NB4 (cell line): ENCODE results near the gene CPEB4.

Experiments used
- DNase-seq: peaks from one replicate; pipeline ENCODE4 v3.0.0; 2010; ENCODE audit warnings: low read depth
- H3K4me3 ChIP-seq: one replicate; pipeline ENCODE4 v1.5.1; 2011; ENCODE audit warnings: mild to moderate bottlenecking, low read depth, low read length, moderate library complexity
- MYC ChIP-seq: IDR thresholded peaks from 2 replicates; pipeline ENCODE4 v1.6.1; 2011; ENCODE audit warnings: low read depth, low read length
- POLR2A ChIP-seq: IDR thresholded peaks from 2 replicates; pipeline ENCODE4 v1.6.1; 2011; ENCODE audit warnings: mild to moderate bottlenecking; ENCODE audit not compliant: insufficient read length; ENCODE audit errors: extremely low read depth
- TF ChIP-seq, protein P1 (sequence below): IDR thresholded peaks from 2 replicates; pipeline ENCODE4 v1.6.1; 2011; ENCODE audit warnings: low read depth, low read length
- TF ChIP-seq, protein P2 (sequence below): IDR thresholded peaks from one replicate; pipeline ENCODE4 v1.5.1; 2012; ENCODE audit warnings: low read depth, low read length

Gene CPEB4

DNA sequence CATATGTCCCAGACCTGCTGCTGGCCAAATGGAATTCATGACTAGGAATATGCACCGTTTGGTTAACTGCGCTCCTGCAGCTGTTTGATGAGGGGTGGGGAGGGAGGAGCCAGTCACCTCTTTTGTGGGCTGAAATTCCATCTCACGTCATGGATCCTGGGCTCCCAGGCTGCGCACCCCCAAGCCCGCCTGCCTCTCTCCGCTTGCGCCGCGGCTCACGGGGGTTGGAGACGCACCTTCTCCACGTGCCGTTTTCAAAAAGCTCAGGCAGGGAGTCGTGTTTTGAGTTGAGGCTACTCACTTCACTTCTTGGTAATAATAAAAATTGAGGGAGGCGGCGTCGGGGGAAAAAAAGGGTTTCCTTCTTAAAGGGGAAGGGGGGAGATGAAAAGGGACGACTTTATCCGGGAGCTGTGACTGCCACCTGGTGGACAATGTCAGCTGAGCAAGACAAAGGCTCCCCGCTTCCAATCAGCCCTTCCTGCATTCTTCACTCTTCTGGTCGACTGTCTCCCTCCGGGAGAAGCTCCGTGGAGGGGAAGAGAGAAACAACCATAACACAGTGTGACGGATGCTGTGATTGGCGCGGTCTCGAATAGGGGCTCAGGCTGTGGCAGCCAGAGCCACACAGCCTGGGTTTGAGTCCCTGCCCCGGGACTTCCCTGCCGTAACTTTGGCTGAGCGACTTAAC is 84.9 kb downstream of the CPEB4 start:
- no peak overlapping the region for H3K4me3 ChIP-seq
- DNase-seq, result peak; percentile 81
- TF ChIP-seq POLR2A (no peak), MYC (0 out of 2 replicates have a peak, but pooled peaks have one; percentile 17)
- TF ChIP-seq, protein P1, sequence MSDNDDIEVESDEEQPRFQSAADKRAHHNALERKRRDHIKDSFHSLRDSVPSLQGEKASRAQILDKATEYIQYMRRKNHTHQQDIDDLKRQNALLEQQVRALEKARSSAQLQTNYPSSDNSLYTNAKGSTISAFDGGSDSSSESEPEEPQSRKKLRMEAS, result 0 out of 2 replicates have a peak, but pooled peaks have one; percentile 31
- TF ChIP-seq, protein P2, sequence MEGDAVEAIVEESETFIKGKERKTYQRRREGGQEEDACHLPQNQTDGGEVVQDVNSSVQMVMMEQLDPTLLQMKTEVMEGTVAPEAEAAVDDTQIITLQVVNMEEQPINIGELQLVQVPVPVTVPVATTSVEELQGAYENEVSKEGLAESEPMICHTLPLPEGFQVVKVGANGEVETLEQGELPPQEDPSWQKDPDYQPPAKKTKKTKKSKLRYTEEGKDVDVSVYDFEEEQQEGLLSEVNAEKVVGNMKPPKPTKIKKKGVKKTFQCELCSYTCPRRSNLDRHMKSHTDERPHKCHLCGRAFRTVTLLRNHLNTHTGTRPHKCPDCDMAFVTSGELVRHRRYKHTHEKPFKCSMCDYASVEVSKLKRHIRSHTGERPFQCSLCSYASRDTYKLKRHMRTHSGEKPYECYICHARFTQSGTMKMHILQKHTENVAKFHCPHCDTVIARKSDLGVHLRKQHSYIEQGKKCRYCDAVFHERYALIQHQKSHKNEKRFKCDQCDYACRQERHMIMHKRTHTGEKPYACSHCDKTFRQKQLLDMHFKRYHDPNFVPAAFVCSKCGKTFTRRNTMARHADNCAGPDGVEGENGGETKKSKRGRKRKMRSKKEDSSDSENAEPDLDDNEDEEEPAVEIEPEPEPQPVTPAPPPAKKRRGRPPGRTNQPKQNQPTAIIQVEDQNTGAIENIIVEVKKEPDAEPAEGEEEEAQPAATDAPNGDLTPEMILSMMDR, result peak; percentile 84

DNA sequence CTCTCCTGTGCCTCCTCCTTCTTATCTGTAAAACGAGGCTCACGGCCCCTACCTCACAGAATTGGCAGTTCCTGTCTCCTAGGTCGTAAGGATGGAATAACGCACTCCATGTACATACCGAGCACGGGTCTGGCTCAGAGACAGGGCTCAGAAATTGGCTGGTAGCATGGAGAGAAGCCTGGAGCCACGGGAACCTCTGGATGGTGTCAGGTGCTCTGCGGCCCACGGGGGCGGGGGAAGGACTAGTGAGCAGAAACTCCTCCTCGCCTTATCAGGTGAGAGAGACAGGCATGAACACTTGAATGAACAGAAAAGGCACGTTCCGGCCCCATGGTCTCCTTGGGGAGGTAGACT is 85.4 kb downstream of the CPEB4 start:
- no peak overlapping the region for H3K4me3 ChIP-seq
- TF ChIP-seq, protein P2, result no peak
- no peak for TF ChIP-seq POLR2A
- TF ChIP-seq, protein P1, result no peak
- DNase-seq, result no peak

DNA sequence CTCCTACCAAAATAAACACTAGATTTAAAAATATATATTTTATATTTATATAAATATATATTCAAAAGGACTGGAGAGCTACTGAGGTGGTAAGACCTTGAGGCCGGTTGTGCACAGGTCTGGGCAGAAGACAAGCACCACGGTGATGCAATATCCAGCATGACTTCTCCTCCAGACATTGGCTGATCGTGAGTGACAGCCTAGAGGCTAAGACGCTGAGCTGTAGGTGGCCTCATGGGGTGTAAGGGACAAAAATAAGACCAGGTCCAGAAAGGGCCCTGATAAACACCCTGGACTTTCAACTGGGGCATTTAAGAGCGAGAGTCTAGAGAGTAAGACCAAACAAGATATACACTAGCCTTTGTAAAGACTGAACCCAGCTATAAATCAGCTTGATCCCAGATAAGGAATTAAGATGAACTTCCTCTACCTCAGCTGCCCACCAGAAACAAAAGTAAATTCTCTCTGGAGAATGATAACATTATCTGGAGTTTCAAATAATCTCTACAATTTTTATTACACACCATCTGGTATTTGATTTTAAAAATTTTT is 86.6 kb downstream of the CPEB4 start:
- TF ChIP-seq, protein P1, result 0 out of 2 replicates have a peak, but pooled peaks have one; percentile 49
- TF ChIP-seq MYC, result no peak
- H3K4me3 ChIP-seq, result no peak overlapping the region
- peak; percentile 63 for DNase-seq

DNA sequence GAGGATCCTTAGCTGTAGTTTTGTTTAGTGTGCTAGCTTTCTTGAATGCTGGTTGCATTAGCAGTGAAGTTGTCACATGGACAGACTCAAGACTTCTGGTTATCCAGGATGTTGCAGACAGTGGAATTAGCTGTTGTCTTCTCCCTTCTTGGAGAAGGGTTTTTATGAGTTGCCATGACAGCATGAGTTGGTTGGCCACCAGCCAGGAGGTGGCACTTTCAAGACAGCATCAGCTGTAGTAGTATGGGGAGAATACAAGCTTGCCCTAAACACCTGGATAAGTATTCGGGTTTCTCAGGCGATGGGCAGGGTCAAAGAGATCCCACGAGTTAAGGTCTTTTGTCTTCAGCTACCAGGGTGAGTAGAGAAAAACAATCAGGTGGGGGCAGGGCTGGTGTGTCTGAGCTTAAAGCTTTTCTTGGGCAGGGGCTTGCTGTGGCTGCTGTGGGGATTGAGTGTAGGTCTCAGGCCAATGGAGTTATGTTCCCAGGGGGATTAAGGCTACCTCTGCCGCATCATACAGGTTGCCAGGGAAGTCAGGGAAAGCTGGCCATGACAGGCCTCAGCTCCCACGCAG is 93.1 kb downstream of the CPEB4 start:
- no peak overlapping the region for H3K4me3 ChIP-seq
- no peak for DNase-seq
- TF ChIP-seq MYC (no peak), POLR2A (no peak)
- TF ChIP-seq, protein P1, result no peak
- TF ChIP-seq, protein P2, result no peak

DNA sequence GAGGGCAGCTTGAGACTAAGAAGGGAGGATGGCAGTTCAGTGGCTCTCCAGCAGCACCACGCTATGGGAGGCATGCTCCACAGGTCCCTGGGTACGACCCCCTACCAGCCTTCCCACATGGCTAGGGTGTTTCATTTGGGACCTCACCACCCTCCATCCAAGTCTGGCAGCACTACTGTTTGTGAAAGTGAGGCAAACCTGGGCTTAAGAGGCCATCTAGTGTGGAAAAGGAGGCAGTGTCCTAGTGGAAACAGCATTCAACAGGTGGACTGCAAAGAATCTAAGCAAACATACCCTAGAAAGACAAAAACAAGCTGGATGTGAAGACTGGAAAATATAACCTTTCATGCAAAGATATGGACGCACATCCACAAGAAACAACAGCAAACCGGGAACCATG is 96.1 kb downstream of the CPEB4 start:
- TF ChIP-seq, protein P2, result peak; percentile 18
- TF ChIP-seq, protein P1, result no peak
- TF ChIP-seq POLR2A, result no peak
- peak; percentile 40 for DNase-seq
- H3K4me3 ChIP-seq, result no peak overlapping the region

DNA sequence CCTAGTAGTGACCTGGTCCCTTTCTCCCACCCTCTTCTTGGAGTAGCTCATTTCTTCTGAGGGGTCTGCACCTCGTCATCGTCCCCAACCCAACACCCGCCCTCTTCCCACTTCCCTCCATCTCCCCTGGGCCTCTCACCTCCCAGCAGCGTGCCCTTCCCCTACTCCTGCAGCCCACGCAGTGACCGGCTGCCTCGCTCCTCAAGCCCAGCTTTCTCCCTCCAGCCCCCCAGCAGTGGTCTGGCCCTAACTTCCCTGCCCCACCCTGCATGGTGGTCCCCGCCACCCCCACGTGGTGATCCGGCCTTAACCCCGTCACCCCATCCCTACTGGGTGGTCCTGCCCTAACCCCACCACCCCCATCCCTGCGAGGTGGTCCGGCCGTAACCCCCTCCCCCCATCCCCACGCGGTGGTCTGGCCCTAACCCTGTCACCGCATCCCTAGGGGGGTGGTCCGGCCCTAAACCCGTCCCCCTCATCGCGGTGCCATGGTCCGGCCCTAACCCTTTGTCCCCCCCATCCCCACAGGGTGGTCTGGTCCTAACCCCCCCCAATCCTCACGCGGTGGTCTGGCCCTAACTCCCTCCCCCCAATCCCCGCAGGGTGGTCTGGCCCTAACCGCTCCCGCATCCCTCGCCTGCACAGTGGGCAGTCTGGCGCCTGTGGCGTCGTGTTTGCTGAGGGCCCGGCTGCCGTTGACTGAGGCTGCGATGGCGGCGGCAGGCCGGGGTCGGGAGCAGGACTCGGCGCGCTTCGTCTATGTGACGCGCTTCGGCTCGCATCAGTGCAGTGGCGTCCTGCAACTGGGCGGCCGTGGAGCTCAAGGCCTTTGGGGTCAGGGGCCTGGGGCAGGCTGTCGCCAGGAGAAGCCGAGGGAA is 100.6 kb downstream of the CPEB4 start, which contains the start of gene C5orf47:
C5orf47 (plus strand) TSS at position 617 of the 878 bp plus-strand sequence; CDS start at position 711, 94 bp downstream.
- TF ChIP-seq MYC, result no peak
- TF ChIP-seq, protein P1, result no peak
- TF ChIP-seq, protein P2, result no peak
- TF ChIP-seq POLR2A, result no peak
- no peak within 1 kb of the TSS for H3K4me3 ChIP-seq
- DNase-seq, result no peak
